Mucosa of descending colon (tissue), 3 donors: ENCODE data around the gene CNST. TPM values are rescaled to one million over a fixed set of nuclear protein-coding genes. Genes with fewer than 3 reads are reported as not detected.

Experiments
- ATAC-seq: fragments of 200-7000 bp; cut with Tn5 transposase; one replicate; pipeline ENCODE4 v1.9.1; 2020; ENCODE audit warnings: mild to moderate bottlenecking, moderate library complexity
- DNase-seq, 3 donors: peaks; one replicate each; pipeline ENCODE4 v3.0.0-alpha.2; 2020
- H3K36me3 ChIP-seq: fragments of 200-600 bp; one replicate; pipeline ENCODE4 v1.8.0; 2021; ENCODE audit warnings: low read depth, mild to moderate bottlenecking
- H3K4me1 ChIP-seq: fragments of 200-600 bp; one replicate; pipeline ENCODE4 v1.8.0; 2021; ENCODE audit warnings: low read depth, mild to moderate bottlenecking
- H3K4me3 ChIP-seq: fragments of 200-600 bp; one replicate; pipeline ENCODE4 v1.8.0; 2021; ENCODE audit warnings: mild to moderate bottlenecking
- H3K9me3 ChIP-seq: fragments of 200-600 bp; one replicate; pipeline ENCODE4 v1.8.0; 2021; ENCODE audit warnings: mild to moderate bottlenecking
- CTCF ChIP-seq: fragments of 200-600 bp; IDR thresholded peaks from one replicate; pipeline ENCODE4 v1.8.0; 2022; ENCODE audit warnings: antibody characterized with exemption, mild to moderate bottlenecking
- intact Hi-C, 2 donors: fragments of 100-400 bp; cut with DNase I in 1 of 2; cut with micrococcal nuclease in 1 of 2; formaldehyde crosslinking; loops; one replicate each; pipeline versions ENCODE4 v1.11.0 to v1.11.1; 2022; cut with DNase I, micrococcal nuclease
- total RNA-seq, 3 donors: library from RNA; stranded (reverse); fragmentation: NEBNext Ultra II Directional in 2 of 3; extraction: Animal tissue kit (Norgen Biotek cat#: 25700) in 2 of 3; gene quantifications; one replicate each; pipeline versions ENCODE4 v1.2.1 to v1.2.4, GENCODE V29; 2021 to 2023
- donor health status: DM: no; HTN: no; CAD: no; lungs with moderate emphysema.
- donor health status: DM: no; HTN: no; CAD: no.
- donor health status: DM: no; HTN: yes; CAD: no.

Gene CNST
- total RNA-seq, 3 donors from 2014 or later: 31.6 to 47.7 (median 44.6) TPM

GRCh38 chr1:246669659-246670058 lies 103.4 kb downstream of the CNST start:
- DNase-seq (no peak), ATAC-seq (no peak)
- Histone ChIP-seq H3K36me3 (no peaks in the 10 kb centered on the region), H3K4me1 (no peaks in the 10 kb centered on the region), H3K4me3 (no peak overlapping the region), H3K9me3 (no peaks in the 10 kb centered on the region)
- intact Hi-C loops: no loop called here
- TF ChIP-seq CTCF: no peak

GRCh38 chr1:246674049-246674448 lies 107.8 kb downstream of the CNST start:
- no peak for TF ChIP-seq CTCF
- no peak overlapping the region for H3K4me3 ChIP-seq
- no peaks in the 10 kb centered on the region for H3K9me3 ChIP-seq
- peaks cover 17% of the 10 kb centered on the region for H3K4me1 ChIP-seq
- intact Hi-C loops: no loop called here
- no peaks in the 10 kb centered on the region for H3K36me3 ChIP-seq
- ATAC-seq (no peak), DNase-seq (no peak)

- peak; percentile 95 for ATAC-seq
- Histone ChIP-seq H3K9me3 (no peaks in the 10 kb centered on the region), H3K36me3 (no peaks in the 10 kb centered on the region), H3K4me3 (no peak overlapping the region), H3K4me1 (peaks cover 29% of the 10 kb centered on the region)
- intact Hi-C loops: no loop called here
- no peak for TF ChIP-seq CTCF
- DNase-seq: peak in 1 of 3 donors; percentile 77
Measured at GRCh38 chr1:246677842-246678241, 111.6 kb downstream of the CNST start.

GRCh38 chr1:246678816-246679793 lies 112.8 kb downstream of the CNST start:
- no peak for DNase-seq
- intact Hi-C loops: no loop called here
- H3K4me1 ChIP-seq: peaks cover 29% of the 10 kb centered on the region
- TF ChIP-seq CTCF: no peak
- no peak overlapping the region for H3K4me3 ChIP-seq
- no peaks in the 10 kb centered on the region for H3K36me3 ChIP-seq
- H3K9me3 ChIP-seq: no peaks in the 10 kb centered on the region
- no peak for ATAC-seq

- no peak for TF ChIP-seq CTCF
- no peak for DNase-seq
- intact Hi-C loops: no loop called here
- Histone ChIP-seq H3K4me1 (peaks cover 29% of the 10 kb centered on the region), H3K36me3 (no peaks in the 10 kb centered on the region), H3K4me3 (no peak overlapping the region), H3K9me3 (no peaks in the 10 kb centered on the region)
- ATAC-seq: no peak
Measured at GRCh38 chr1:246679794-246680177, 113.5 kb downstream of the CNST start.
